AG09319 (cell line): ENCODE data around the gene STAC2.

Source experiments
- DNase-seq: peaks from one replicate; pipeline ENCODE4 v3.0.0-alpha.2; 2010; ENCODE audit warnings: low read depth; ENCODE audit errors: extremely low read depth
- TF ChIP-seq, protein P1 (sequence below): IDR thresholded peaks from 2 replicates; pipeline ENCODE4 v1.5.1; 2011; ENCODE audit warnings: low read depth, mild to moderate bottlenecking, inconsistent platforms, low read length, moderate library complexity

STAC2 gene

DNA sequence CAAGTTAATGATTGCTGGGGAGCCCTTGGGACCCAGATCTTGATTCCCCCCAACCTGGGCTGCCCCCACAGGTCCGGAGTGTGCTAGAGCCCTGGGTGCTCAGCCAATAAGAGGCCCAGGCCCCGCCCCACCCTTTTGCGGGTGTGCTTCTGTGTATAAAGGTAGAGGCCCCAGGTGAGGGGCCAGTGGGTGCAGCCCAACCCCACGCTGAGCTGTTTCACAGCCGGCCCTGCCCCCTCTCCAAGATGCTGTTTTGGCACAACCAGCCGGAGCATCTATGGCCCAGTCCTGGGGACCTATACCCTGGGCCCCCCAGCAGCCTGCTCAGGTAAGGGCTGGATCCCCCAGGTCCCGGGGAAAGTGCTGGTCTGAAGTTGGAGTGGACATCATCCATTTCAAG lies 11.8 kb upstream of the STAC2 start:
- TF ChIP-seq, protein P1, sequence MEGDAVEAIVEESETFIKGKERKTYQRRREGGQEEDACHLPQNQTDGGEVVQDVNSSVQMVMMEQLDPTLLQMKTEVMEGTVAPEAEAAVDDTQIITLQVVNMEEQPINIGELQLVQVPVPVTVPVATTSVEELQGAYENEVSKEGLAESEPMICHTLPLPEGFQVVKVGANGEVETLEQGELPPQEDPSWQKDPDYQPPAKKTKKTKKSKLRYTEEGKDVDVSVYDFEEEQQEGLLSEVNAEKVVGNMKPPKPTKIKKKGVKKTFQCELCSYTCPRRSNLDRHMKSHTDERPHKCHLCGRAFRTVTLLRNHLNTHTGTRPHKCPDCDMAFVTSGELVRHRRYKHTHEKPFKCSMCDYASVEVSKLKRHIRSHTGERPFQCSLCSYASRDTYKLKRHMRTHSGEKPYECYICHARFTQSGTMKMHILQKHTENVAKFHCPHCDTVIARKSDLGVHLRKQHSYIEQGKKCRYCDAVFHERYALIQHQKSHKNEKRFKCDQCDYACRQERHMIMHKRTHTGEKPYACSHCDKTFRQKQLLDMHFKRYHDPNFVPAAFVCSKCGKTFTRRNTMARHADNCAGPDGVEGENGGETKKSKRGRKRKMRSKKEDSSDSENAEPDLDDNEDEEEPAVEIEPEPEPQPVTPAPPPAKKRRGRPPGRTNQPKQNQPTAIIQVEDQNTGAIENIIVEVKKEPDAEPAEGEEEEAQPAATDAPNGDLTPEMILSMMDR = no peak
- DNase-seq = no peak

DNA sequence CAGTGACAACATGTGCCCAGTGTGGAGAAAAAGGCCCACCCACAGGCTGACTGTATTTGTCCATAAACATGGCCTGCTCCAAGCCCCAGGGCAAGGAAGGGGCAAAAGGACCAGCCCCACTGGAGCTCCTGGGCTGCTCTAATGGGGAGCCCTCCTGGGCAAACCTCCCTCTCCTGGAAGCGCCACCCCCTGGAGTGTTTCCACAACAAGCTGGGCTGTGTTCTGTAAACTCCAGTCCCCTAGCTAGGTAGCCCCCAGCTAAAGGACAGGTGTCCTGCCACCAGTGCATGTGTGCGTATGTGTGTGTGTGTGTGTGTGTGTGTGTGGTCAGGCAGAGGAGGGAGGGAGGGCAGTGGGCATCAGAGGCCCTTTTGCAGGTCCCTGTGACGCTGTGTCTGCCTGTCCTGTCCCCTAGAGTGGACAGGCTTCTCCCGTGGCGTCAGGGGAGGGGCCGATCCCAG lies 11.3 kb upstream of the STAC2 start:
- DNase-seq = no peak
- TF ChIP-seq, protein P1 = no peak

DNA sequence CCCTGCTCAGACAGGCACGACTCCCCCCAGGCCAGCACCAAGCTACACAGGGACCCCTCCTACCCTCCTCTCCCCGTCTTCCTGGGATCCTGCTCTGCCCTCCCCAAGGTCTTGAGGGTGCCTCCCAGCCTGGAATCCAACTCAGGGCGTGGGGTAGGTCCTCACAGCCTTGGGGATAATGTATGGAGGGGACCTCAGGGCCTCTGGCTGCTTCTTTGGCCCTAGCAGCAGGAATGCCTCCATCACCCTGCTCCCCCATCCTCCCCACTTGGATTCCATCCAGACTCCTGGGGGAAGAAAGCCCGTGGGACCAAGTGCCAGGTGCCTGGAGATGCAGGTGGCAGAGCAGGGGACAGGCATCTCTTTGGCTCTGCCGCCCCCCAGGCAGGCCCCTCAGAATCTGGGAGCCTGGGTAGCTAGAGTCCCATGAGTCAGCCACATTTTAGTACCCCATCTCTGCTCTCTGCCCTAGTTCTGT lies 10.7 kb upstream of the STAC2 start:
- no peak for DNase-seq
- TF ChIP-seq, protein P1 = no peak

DNA sequence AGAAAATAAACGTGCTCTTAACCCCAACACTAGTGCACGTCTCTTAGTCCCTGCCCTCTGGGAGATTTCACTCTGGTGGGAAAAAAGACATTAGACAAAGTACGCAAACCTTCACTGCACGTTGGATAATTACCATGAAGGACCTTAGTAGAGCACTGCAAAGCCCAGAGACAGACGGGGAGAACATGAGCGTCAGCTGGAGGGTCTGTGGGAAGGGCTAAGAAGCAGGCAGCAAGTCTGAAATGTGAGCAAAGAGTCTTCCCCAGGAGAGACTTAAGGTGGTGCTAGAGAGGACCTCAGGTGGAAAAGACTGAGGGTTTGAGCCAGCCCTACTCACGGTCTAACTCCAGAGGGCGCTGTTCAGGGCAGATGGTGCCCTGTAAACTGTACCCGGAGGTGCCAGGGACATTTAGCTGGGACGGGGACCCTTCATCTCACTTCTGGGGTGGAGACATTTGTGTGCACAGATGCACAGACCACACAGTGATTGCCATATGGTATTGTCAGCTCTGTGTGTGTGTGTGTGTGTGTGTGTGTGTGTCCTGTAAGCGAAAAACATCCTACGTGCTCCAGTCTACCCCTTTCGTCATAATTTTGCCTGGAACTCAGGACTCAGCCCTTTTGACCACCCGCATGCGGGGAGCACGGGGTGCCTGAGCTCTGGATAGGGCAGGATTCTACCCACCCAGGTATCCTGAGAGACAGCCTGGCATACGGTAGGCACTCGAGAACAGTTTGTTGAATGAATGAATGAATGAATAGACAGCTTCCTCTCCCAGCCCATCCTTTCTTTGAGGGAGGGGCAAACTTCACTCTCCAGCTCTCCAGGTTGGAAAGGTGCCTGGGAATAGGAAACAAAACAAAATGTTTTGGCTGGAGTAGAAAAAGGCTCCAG lies 10.1 kb upstream of the STAC2 start:
- DNase-seq = no peak
- TF ChIP-seq, protein P1 = peak; percentile 58

DNA sequence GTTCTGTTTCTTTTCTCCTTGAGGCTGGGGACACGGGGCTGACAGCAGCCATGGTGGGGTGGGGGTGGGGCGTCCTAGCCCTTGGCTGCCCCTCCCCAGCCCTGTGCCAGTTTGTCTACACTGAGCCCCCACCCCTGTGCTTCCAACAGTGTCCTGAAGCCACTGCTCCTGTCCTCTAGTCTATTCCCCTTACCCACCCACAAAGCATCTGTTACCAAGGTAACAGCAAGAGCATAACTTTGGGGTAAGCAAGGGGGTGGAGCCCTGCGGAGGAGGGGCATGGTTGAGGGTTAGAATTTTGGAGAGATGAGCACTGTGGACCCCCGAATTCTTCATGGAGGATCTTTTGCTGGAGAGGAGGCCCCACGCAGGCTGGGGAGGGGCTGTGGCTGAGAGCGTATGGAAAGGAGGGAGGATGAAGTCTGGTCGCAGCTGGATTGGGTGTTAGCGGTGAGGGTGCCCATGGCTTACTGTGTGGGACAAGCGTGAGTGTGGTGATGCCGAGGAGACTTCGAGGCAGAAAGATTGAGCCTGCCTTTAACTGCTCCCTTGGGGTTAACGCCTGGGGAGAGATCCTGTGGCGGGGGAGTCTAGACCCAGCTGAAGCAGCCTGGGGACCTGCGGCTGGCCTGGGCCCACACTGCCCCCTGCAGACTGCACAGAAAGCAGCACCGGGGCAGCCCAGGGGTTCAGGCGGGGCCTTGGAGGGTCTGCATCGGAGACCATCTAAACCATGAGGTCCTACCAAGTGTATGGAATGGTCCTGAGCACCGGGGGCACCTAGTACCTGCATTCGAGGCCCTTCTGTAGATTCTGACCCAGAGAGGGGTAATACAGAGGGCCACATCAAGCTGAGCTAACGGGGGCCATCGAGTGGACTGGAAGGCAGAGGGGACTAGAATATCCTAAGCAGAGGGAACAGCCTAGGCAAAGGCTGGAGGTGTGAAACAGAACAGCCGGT lies 6.1 kb upstream of the STAC2 start:
- DNase-seq = no peak
- TF ChIP-seq, protein P1 = peak; percentile 83

DNA sequence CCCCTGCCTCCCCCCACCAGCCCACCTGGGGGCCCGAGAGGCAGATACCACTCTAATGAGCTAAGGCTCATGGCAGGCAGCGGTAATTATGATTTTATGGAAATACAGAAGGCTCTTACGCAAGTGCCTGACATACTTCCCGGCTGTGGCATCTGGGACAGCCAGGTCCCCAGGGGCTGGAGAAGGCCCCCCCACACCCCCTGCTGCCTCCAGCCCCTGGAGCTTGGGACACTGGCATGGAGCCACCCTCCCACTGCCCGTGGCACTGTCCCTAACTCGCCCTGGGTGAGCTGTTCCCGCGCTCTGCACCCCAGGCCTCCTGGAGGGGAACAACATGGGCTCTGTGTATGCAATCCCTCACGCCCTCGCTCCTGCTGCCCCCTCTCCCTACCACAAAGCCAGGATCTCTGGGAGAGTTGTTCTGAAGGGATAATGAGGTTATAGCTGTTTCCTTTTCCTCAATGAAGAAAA lies 5.4 kb upstream of the STAC2 start:
- no peak for DNase-seq
- TF ChIP-seq, protein P1 = no peak
